KBM-7 (cell line): Measurements from ENCODE around the gene ANO10.

Experiments used
- DNase-seq: peaks from one replicate; pipeline ENCODE4 v3.0.0-alpha.2; 2015
- in situ Hi-C: fragments of 300-500 bp; cut with MboI; formaldehyde crosslinking; loops from 2 replicates; pipeline ENCODE4 v1.14.3; 2020; ENCODE audit warnings: low sequenced_read_pairs, low pct_unique_long_range_greater_than_20kb, mixed read lengths

ANO10 gene

DNA sequence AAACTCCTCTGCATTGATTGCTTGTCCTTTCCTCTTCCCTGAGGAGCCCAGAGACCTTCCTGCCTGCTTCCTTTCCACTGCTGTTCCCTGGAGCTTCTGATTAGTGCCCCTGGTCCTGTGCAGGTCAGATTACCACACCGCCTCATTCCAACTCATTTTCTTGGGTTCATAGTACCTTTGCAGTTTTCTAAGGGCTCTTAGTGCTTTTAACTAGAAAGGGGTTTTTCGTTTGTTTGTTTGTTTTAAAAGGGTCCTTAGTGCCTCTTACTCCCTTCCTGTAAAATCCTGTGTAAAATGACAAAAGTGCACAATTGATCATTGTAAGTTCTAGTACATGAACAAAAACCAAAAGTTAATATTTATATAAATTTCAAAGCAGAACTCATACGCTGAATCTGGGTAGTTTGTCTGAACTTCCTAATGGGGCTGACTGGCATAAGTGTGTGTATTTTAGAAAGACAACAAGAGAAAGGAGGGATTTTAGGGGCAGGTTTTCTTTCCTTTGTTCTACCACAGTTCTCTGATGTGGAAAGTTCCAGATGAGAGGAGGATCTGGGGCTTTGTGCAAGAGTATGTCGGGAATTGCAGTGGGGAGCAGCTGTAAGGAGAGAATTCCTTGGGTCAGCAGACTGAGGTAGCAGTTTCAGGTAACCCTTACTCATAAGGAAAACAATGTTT is 304.9 kb downstream of the ANO10 start:
- in situ Hi-C loops = no loop called here
- DNase-seq = no peak
